ENCODE measurements around the gene CHEK2. TPM values are rescaled to one million over a fixed set of nuclear protein-coding genes. Genes with fewer than 3 reads are reported as not detected.

The CHEK2 gene
- polyA plus RNA-seq, 3 donors: 6.6 to 13.1 (median 7.8) TPM

- no peaks in the 10 kb centered on the region for H3K27me3 Mint-ChIP-seq (ENCODE audit: low read depth in 3 of 3)
- H3K27me3 ChIP-seq (ENCODE audit: control insufficient read depth in 2 of 2, insufficient read depth in 2 of 2, low read length in 2 of 2): no peaks in the 10 kb centered on the region
- no peak overlapping the region for H3K4me2 ChIP-seq (replicated peaks; ENCODE audit: extremely low read depth, low read length, poor library complexity, severe bottlenecking)
- no peaks in the 10 kb centered on the region for H4K20me1 ChIP-seq (ENCODE audit: insufficient read depth, low read length)
- 100% methylated on average over 2 of the region's 6 CpGs for WGBS (ENCODE audit: insufficient coverage)
- H3K36me3 Mint-ChIP-seq: peaks cover 17 to 57% of the 10 kb centered on the region in 2 donors
- H3K36me3 ChIP-seq (replicated peaks in 1 of 2; ENCODE audit: control insufficient read depth in 1 of 2, insufficient read depth in 2 of 2, low read length in 2 of 2): peaks cover 14 to 36% of the 10 kb centered on the region in 2 donors
- TF ChIP-seq CTCF (IDR thresholded peaks at IDR 0.05): no peak
- H3K27ac Mint-ChIP-seq: peak overlapping the region in 3 of 7 donors; percentile 27 to 49 (median 47)
- H3K4me3 Mint-ChIP-seq: no peak overlapping the region
- H3K4me1 ChIP-seq (ENCODE audit: control insufficient read depth in 1 of 2, insufficient read depth in 2 of 2, low read length in 2 of 2): no peaks in the 10 kb centered on the region
- no peak overlapping the region for H2AFZ ChIP-seq (ENCODE audit: insufficient read depth, low read depth, low read length, poor library complexity, severe bottlenecking)
- peaks cover 39% of the 10 kb centered on the region for H3K79me2 ChIP-seq (ENCODE audit: insufficient read depth, low read length)
- H3K27ac ChIP-seq (ENCODE audit: low read depth in 1 of 2, low read length in 2 of 2): no peak overlapping the region
- no peaks in the 10 kb centered on the region for H3K9me3 Mint-ChIP-seq
- H3K4me3 ChIP-seq (replicated peaks in 1 of 3; ENCODE audit: low read depth in 2 of 3, low read length in 3 of 3): no peak overlapping the region
- intact Hi-C loops (cut with micrococcal nuclease): no loop called here
- H3K9me3 ChIP-seq (replicated peaks in 1 of 2; ENCODE audit: control insufficient read depth in 1 of 2, insufficient read depth in 1 of 2, low read length in 2 of 2): no peaks in the 10 kb centered on the region
- DNase-seq: no peak
- no peak overlapping the region for H3K9ac ChIP-seq (ENCODE audit: insufficient read depth, low read length, poor library complexity, severe bottlenecking)
- peaks cover 3% of the 10 kb centered on the region for H3K4me1 Mint-ChIP-seq
Measured at GRCh38 chr22:28734393-28734792, 7.2 kb downstream of the CHEK2 start.

- Histone ChIP-seq H4K20me1 (ENCODE audit: insufficient read depth, low read length) (no peaks in the 10 kb centered on the region), H3K27me3 (ENCODE audit: control insufficient read depth in 2 of 2, insufficient read depth in 2 of 2, low read length in 2 of 2) (no peaks in the 10 kb centered on the region), H3K4me3 (replicated peaks in 1 of 3; ENCODE audit: low read depth in 2 of 3, low read length in 3 of 3) (no peak overlapping the region), H3K36me3 (replicated peaks in 1 of 2; ENCODE audit: control insufficient read depth in 1 of 2, insufficient read depth in 2 of 2, low read length in 2 of 2) (peaks cover 21 to 52% of the 10 kb centered on the region in 2 donors), H3K4me1 (ENCODE audit: control insufficient read depth in 1 of 2, insufficient read depth in 2 of 2, low read length in 2 of 2) (no peaks in the 10 kb centered on the region), H3K79me2 (ENCODE audit: insufficient read depth, low read length) (no peaks in the 10 kb centered on the region), H3K9me3 (replicated peaks in 1 of 2; ENCODE audit: control insufficient read depth in 1 of 2, insufficient read depth in 1 of 2, low read length in 2 of 2) (no peaks in the 10 kb centered on the region), H3K9ac (ENCODE audit: insufficient read depth, low read length, poor library complexity, severe bottlenecking) (no peak overlapping the region), H3K4me2 (replicated peaks; ENCODE audit: extremely low read depth, low read length, poor library complexity, severe bottlenecking) (no peak overlapping the region), H2AFZ (ENCODE audit: insufficient read depth, low read depth, low read length, poor library complexity, severe bottlenecking) (no peak overlapping the region), H3K27ac (ENCODE audit: low read depth in 1 of 2, low read length in 2 of 2) (no peak overlapping the region)
- Mint-ChIP-seq H3K36me3 (peaks cover 37 to 70% of the 10 kb centered on the region in 2 donors), H3K27ac (peak overlapping the region in 3 of 7 donors; percentile 17 to 85 (median 63)), H3K4me3 (no peak overlapping the region), H3K9me3 (peaks cover 0 to 2% (median 0%) of the 10 kb centered on the region in 7 donors), H3K27me3 (ENCODE audit: low read depth in 3 of 3) (peaks cover 0 to 3% (median 0%) of the 10 kb centered on the region in 3 donors), H3K4me1 (peaks cover 3% of the 10 kb centered on the region)
- no peak for TF ChIP-seq CTCF (IDR thresholded peaks at IDR 0.05)
- DNase-seq: no peak
- no CpG with 5 or more reads among the region's 3 CpGs for WGBS (ENCODE audit: insufficient coverage)
- intact Hi-C loops (cut with micrococcal nuclease): no loop called here
Measured at GRCh38 chr22:28730179-28730578, 11.4 kb downstream of the CHEK2 start.
